Astrocyte of the spinal cord (primary cell): ENCODE measurements around the gene MET.
A peak's percentile ranks its signal among the peaks of the same experiment; 100 is the strongest.
"Not testable (repeated sequence)": the region's sequence is repeated elsewhere in the genome, so short reads cannot be mapped to it uniquely, and the experiment has no call there.

Experiments
- DNase-seq: peaks from one replicate; pipeline ENCODE4 v3.0.0; 2011; ENCODE audit warnings: low read depth, low spot score
- H3K4me3 ChIP-seq: 2 replicates; pipeline ENCODE4 v1.5.1; 2011; ENCODE audit warnings: low read depth, mild to moderate bottlenecking, low read length, moderate library complexity
- CTCF ChIP-seq: IDR thresholded peaks from 2 replicates; pipeline ENCODE4 v1.5.1; 2012; ENCODE audit warnings: low read depth, mild to moderate bottlenecking, low read length, inconsistent platforms
- in situ Hi-C: cut with HindIII; loops from 2 replicates; pipeline ENCODE4 v1.10.0; 2017; ENCODE audit warnings: low sequenced_read_pairs

Gene MET

DNA sequence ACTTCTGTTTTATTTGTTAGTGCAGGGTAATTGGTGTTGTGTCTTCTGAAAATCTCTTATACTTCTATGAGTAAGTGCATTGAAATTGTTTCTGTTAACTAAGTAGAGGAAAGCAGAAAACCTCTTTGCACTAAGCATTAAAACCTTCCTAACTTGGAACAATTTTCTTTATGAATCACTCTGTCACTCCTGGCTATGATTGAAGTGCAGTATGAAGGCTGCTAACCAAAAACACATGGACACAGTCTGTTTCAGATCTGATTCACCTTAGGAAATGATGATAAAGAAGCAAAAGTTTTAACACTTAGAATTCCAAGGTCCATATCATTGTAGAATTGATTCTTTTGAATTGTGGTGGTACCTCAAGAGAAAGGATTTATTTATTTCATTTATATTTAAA lies 41.9 kb downstream of the MET start:
- peak; percentile 72 for DNase-seq
- in situ Hi-C loops, result no loop called here
- no peak for TF ChIP-seq CTCF
- no peak overlapping the region for H3K4me3 ChIP-seq

- H3K4me3 ChIP-seq, result no peak overlapping the region
These were observed 43.1 kb downstream of the MET start for GRCh38 chr7:116715077-116715476.

GRCh38 chr7:116717137-116717536 lies 45.1 kb downstream of the MET start:
- no peak for TF ChIP-seq CTCF
- DNase-seq, result no peak
- no peak overlapping the region for H3K4me3 ChIP-seq

More at GRCh38 chr7:116715077-116715476, 43.1 kb downstream of the MET start:
- no peak for DNase-seq
- in situ Hi-C loops, result no loop called here
- TF ChIP-seq CTCF, result peak; percentile 21

GRCh38 chr7:116723959-116724529 lies 52.0 kb downstream of the MET start:
- in situ Hi-C loops, result not testable (repeated sequence)

More at GRCh38 chr7:116717137-116717536, 45.1 kb downstream of the MET start:
- in situ Hi-C loops, result no loop called here

GRCh38 chr7:116724560-116725231 lies 52.7 kb downstream of the MET start:
- no peak for TF ChIP-seq CTCF
- no peak for DNase-seq
- in situ Hi-C loops, result no loop called here
- H3K4me3 ChIP-seq, result no peak overlapping the region

More at GRCh38 chr7:116723959-116724529, 52.0 kb downstream of the MET start:
- H3K4me3 ChIP-seq, DNase-seq: not testable (repeated sequence)

DNA sequence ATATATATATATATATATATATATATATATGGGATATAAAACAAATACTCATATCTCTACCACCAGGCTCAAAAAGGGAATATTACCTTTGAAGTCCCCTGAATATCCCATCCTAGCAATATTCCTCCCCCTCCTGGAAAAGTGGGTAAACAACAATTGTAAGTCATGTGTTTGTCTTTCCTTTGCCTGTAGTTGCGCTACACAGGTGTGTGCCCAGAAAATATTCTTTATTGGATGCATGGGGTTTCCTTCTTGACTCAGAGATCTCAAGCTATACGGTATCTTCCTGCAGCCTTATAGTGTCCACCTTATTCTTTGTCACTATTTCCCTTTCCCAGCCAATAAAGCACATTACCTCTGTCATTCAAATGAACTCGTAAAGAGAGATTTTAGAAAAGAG lies 54.2 kb downstream of the MET start:
- no peak for TF ChIP-seq CTCF
- H3K4me3 ChIP-seq, result no peak overlapping the region
- DNase-seq, result no peak
- in situ Hi-C loops, result no loop called here

DNA sequence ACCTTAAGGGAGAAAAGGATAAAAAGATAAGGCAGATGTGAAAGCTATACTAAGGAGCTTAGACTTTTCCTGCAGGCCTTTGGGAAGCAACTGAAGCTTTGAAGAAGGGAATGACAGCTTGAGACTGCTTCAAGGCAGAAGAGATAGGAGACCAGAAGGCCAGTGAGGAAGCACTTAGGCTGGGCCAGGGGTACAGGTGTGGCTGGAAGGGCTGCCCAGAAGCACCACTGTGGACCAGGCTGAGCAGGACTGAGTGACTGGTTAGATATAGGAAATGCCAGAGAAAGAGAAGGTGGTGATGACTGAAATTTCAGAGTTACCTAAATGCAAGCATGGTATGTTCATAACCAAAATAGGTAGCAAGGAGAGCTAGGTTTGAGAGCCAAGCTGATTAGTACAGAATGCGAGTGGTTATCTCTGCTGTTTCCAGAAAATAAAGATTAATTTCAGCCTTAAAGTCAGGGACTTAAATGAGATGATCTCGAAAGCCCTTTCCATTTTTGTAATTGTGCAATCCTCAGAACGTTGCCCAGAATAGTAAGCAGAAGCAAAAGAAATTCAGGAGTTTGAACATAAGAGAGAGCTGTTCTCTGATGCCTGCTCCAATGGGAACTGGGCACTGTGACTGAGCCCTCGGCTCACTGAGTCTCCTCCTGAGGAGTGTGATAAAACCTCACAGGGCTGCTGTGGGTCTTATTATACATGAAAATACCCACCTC lies 54.9 kb downstream of the MET start:
- no peak for DNase-seq
- in situ Hi-C loops, result no loop called here
- H3K4me3 ChIP-seq, result no peak overlapping the region
- TF ChIP-seq CTCF, result no peak
